Suprapubic skin (tissue), 4 donors: ENCODE results near the gene GPRIN1. TPM values are rescaled to one million over a fixed set of nuclear protein-coding genes. Genes with fewer than 3 reads are reported as not detected.

Experiments
- DNase-seq, 2 donors: peaks; one replicate each; pipeline ENCODE4 v3.0.0-alpha.2; 2019; ENCODE audit warnings: low spot score in 2 of 2
- H3K27ac ChIP-seq: fragments of 200-600 bp; sonication (generic); one replicate; pipeline ENCODE4 v1.5.1; 2019
- H3K27me3 ChIP-seq: fragments of 200-600 bp; sonication (generic); one replicate; pipeline ENCODE4 v1.5.1; 2019
- H3K36me3 ChIP-seq: fragments of 200-600 bp; sonication (generic); one replicate; pipeline ENCODE4 v1.5.1; 2019
- H3K4me1 ChIP-seq: fragments of 200-600 bp; sonication (generic); one replicate; pipeline ENCODE4 v1.5.1; 2019
- H3K4me3 ChIP-seq: fragments of 200-600 bp; sonication (generic); one replicate; pipeline ENCODE4 v1.5.1; 2019; ENCODE audit warnings: mild to moderate bottlenecking
- H3K9me3 ChIP-seq: fragments of 200-600 bp; sonication (generic); one replicate; pipeline ENCODE4 v1.5.1; 2019
- CTCF ChIP-seq, 2 donors: fragments of 200-600 bp in 1 of 2; fragments of 450-650 bp in 1 of 2; sonication (generic) in 1 of 2; IDR thresholded peaks; one replicate each; pipeline ENCODE4 v1.5.1; 2016 to 2019; ENCODE audit warnings: antibody characterized with exemption in 2 of 2, mild to moderate bottlenecking in 1 of 2, moderate library complexity in 1 of 2
- EP300 ChIP-seq: sonication (generic); formaldehyde crosslinking; IDR thresholded peaks from one replicate; pipeline ENCODE4 v1.6.1; 2017; ENCODE audit warnings: antibody characterized with exemption
- POLR2A ChIP-seq, 2 donors: fragments of 450-650 bp; IDR thresholded peaks; one replicate each; pipeline ENCODE4 v1.6.1; 2017; ENCODE audit warnings: antibody characterized with exemption in 2 of 2, mild to moderate bottlenecking in 2 of 2, moderate library complexity in 2 of 2
- POLR2AphosphoS5 ChIP-seq, 3 donors: sonication (generic); formaldehyde crosslinking; IDR thresholded peaks; one replicate each; pipeline ENCODE4 v1.6.1; 2017; ENCODE audit warnings: antibody characterized with exemption in 3 of 3
- WGBS: methylation state at CpG from one replicate; pipeline ENCODE4 v1.1.5; 2018; 5-methylcytosine and 5-hydroxymethylcytosine counted together
- total RNA-seq, 4 donors: library from RNA; depleted of rRNA; stranded (reverse); fragments of >200 nt; gene quantifications; one replicate each; pipeline ENCODE4 v1.1.0, GENCODE V29; 2016

Gene GPRIN1
- total RNA-seq, 4 donors from 2014 or later = 0.24 to 2.8 (median 1.5) TPM

GRCh38 chr5:176573564-176574296 lies 36.2 kb downstream of the GPRIN1 start:
- peak in 1 of 2 donors; percentile 80 for DNase-seq
- WGBS = 43% methylated on average over 17 of the region's 18 CpGs
- H3K36me3 ChIP-seq = no peaks in the 10 kb centered on the region

GRCh38 chr5:176570044-176570443 lies 39.9 kb downstream of the GPRIN1 start:
- Histone ChIP-seq H3K27me3 (peaks cover 27% of the 10 kb centered on the region), H3K36me3 (no peaks in the 10 kb centered on the region), H3K4me3 (no peak overlapping the region), H3K4me1 (no peaks in the 10 kb centered on the region), H3K9me3 (no peaks in the 10 kb centered on the region), H3K27ac (no peak overlapping the region)
- no peak for DNase-seq
- 53% methylated on average over 6 of the region's 6 CpGs for WGBS
- TF ChIP-seq CTCF (IDR thresholded peaks at IDR 0.05) = no peak
- no peak for TF ChIP-seq POLR2A (IDR thresholded peaks at IDR 0.05)
- TF ChIP-seq EP300 = no peak
- TF ChIP-seq POLR2AphosphoS5 (IDR thresholded peaks at IDR 0.05) = no peak

More at GRCh38 chr5:176573564-176574296, 36.2 kb downstream of the GPRIN1 start:
- H3K4me3 ChIP-seq = no peak overlapping the region
- no peaks in the 10 kb centered on the region for H3K9me3 ChIP-seq
- H3K27me3 ChIP-seq = peaks cover 20% of the 10 kb centered on the region
- H3K4me1 ChIP-seq = no peaks in the 10 kb centered on the region
- no peak overlapping the region for H3K27ac ChIP-seq
- TF ChIP-seq POLR2A (IDR thresholded peaks at IDR 0.05) = no peak
- TF ChIP-seq POLR2AphosphoS5 (IDR thresholded peaks at IDR 0.05) = no peak
- TF ChIP-seq EP300 = no peak
- TF ChIP-seq CTCF (IDR thresholded peaks at IDR 0.05) = peak; percentile 25 to 79

GRCh38 chr5:176568657-176569056 lies 41.3 kb downstream of the GPRIN1 start:
- no peak for TF ChIP-seq EP300
- no peak for TF ChIP-seq POLR2A (IDR thresholded peaks at IDR 0.05)
- no peak for TF ChIP-seq CTCF (IDR thresholded peaks at IDR 0.05)
- no peak for TF ChIP-seq POLR2AphosphoS5 (IDR thresholded peaks at IDR 0.05)
- no peaks in the 10 kb centered on the region for H3K4me1 ChIP-seq
- H3K4me3 ChIP-seq = no peak overlapping the region
- peaks cover 27% of the 10 kb centered on the region for H3K27me3 ChIP-seq
- H3K27ac ChIP-seq = no peak overlapping the region
- H3K36me3 ChIP-seq = no peaks in the 10 kb centered on the region
- 81% methylated on average over 17 of the region's 18 CpGs for WGBS
- H3K9me3 ChIP-seq = no peaks in the 10 kb centered on the region
- DNase-seq = no peak

GRCh38 chr5:176565760-176566288 lies 44.1 kb downstream of the GPRIN1 start:
- Histone ChIP-seq H3K4me1 (no peaks in the 10 kb centered on the region), H3K4me3 (no peak overlapping the region), H3K27me3 (peaks cover 36% of the 10 kb centered on the region), H3K27ac (no peak overlapping the region), H3K9me3 (no peaks in the 10 kb centered on the region), H3K36me3 (no peaks in the 10 kb centered on the region)
- TF ChIP-seq EP300 (no peak), POLR2AphosphoS5 (IDR thresholded peaks at IDR 0.05) (no peak), POLR2A (IDR thresholded peaks at IDR 0.05) (no peak), CTCF (IDR thresholded peaks at IDR 0.05) (no peak)
- no peak for DNase-seq
- WGBS = 70% methylated on average over 6 of the region's 6 CpGs

GRCh38 chr5:176564002-176564401 lies 46.0 kb downstream of the GPRIN1 start:
- Histone ChIP-seq H3K36me3 (no peaks in the 10 kb centered on the region), H3K4me1 (no peaks in the 10 kb centered on the region), H3K27ac (no peak overlapping the region), H3K27me3 (peaks cover 32% of the 10 kb centered on the region), H3K4me3 (no peak overlapping the region), H3K9me3 (peaks cover 4% of the 10 kb centered on the region)
- WGBS = 77% methylated on average over 10 of the region's 10 CpGs
- no peak for DNase-seq
- TF ChIP-seq CTCF (IDR thresholded peaks at IDR 0.05) = no peak
- TF ChIP-seq POLR2AphosphoS5 (IDR thresholded peaks at IDR 0.05) = no peak
- TF ChIP-seq EP300 = no peak
- TF ChIP-seq POLR2A (IDR thresholded peaks at IDR 0.05) = no peak
